ENCODE results near the gene SERAC1. TPM values are rescaled to one million over a fixed set of nuclear protein-coding genes. Genes with fewer than 3 reads are reported as not detected.

Gene SERAC1
- total RNA-seq, 1 experiment from 2014 or later = 14.4 TPM

- Histone ChIP-seq H3K4me3 (ENCODE audit: insufficient read depth, low read depth, low read length) (no peak overlapping the region), H3K36me3 (replicated peaks; ENCODE audit: control insufficient read depth, insufficient read depth, low read length) (no peaks in the 10 kb centered on the region), H3K27me3 (ENCODE audit: control insufficient read depth, insufficient read depth, low read length) (no peaks in the 10 kb centered on the region)
- DNase-seq = no peak
Observed at GRCh38 chr6:158122048-158122447, 46.0 kb downstream of the SERAC1 start.

GRCh38 chr6:158121335-158121734, 46.7 kb downstream of the SERAC1 start:
- Histone ChIP-seq H3K4me3 (ENCODE audit: insufficient read depth, low read depth, low read length) (no peak overlapping the region), H3K36me3 (replicated peaks; ENCODE audit: control insufficient read depth, insufficient read depth, low read length) (no peaks in the 10 kb centered on the region), H3K27me3 (ENCODE audit: control insufficient read depth, insufficient read depth, low read length) (no peaks in the 10 kb centered on the region)
- no peak for DNase-seq

GRCh38 chr6:158118886-158119285, 49.2 kb downstream of the SERAC1 start:
- Histone ChIP-seq H3K27me3 (ENCODE audit: control insufficient read depth, insufficient read depth, low read length) (no peaks in the 10 kb centered on the region), H3K4me3 (ENCODE audit: insufficient read depth, low read depth, low read length) (no peak overlapping the region), H3K36me3 (replicated peaks; ENCODE audit: control insufficient read depth, insufficient read depth, low read length) (no peaks in the 10 kb centered on the region)
- DNase-seq = no peak

GRCh38 chr6:158115508-158115907, 52.6 kb downstream of the SERAC1 start:
- no peak overlapping the region for H3K4me3 ChIP-seq (ENCODE audit: insufficient read depth, low read depth, low read length)
- H3K27me3 ChIP-seq (ENCODE audit: control insufficient read depth, insufficient read depth, low read length) = no peaks in the 10 kb centered on the region
- peaks cover 1% of the 10 kb centered on the region; the same call in 1 of the 2 replicates for H3K36me3 ChIP-seq (replicated peaks; ENCODE audit: control insufficient read depth, insufficient read depth, low read length)
- DNase-seq = peak; percentile 4

DNA sequence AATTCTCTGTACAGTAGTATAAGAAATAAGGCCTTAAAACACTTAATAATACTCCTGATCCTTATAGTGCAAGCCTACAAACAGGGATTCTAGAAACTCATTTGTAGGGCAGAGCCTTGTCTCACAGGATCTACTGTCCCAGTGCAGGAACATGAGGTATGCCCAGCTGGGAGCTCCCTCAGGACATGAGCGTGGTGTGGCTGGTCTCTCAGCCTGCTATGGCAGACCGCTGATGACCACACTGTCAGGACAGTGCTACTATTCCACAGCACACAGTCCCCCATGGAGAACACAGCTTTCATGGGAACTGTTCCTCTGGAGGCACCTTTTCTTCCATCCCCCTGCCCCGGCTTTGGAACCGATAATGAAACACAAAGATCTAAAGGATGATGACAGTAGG, 53.0 kb downstream of the SERAC1 start:
- Histone ChIP-seq H3K36me3 (replicated peaks; ENCODE audit: control insufficient read depth, insufficient read depth, low read length) (peaks cover 1% of the 10 kb centered on the region; the same call in 1 of the 2 replicates), H3K4me3 (ENCODE audit: insufficient read depth, low read depth, low read length) (no peak overlapping the region), H3K27me3 (ENCODE audit: control insufficient read depth, insufficient read depth, low read length) (no peaks in the 10 kb centered on the region)
- no peak for DNase-seq

GRCh38 chr6:158113802-158114201, 54.3 kb downstream of the SERAC1 start:
- no peak overlapping the region for H3K4me3 ChIP-seq (ENCODE audit: insufficient read depth, low read depth, low read length)
- H3K27me3 ChIP-seq (ENCODE audit: control insufficient read depth, insufficient read depth, low read length) = no peaks in the 10 kb centered on the region
- DNase-seq = no peak
- H3K36me3 ChIP-seq (replicated peaks; ENCODE audit: control insufficient read depth, insufficient read depth, low read length) = peaks cover 1% of the 10 kb centered on the region; the same call in 1 of the 2 replicates

- Histone ChIP-seq H3K4me3 (ENCODE audit: insufficient read depth, low read depth, low read length) (no peak overlapping the region), H3K27me3 (ENCODE audit: control insufficient read depth, insufficient read depth, low read length) (no peaks in the 10 kb centered on the region), H3K36me3 (replicated peaks; ENCODE audit: control insufficient read depth, insufficient read depth, low read length) (peaks cover 1% of the 10 kb centered on the region; the same call in 1 of the 2 replicates)
- DNase-seq = no peak
Observed at GRCh38 chr6:158111987-158112386, 56.1 kb downstream of the SERAC1 start.

DNA sequence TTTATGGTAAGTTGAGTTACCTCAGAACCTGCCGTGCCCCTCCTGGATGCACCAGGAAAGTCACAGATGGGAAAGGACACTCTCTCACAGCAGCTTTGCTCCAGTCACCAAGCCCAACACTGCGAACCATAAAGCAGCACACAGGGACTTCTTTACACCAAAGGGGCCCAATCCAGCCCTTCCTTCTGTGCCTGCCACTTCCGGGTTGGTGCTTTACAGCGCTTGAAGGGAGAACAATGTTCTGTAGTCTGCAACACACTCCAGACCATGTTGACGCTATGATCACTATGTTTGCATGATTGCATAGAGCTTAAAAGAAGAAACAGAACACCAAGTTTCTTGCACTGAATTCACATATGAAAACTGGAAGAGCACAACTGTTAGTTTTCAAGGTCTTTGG, 57.1 kb downstream of the SERAC1 start:
- Histone ChIP-seq H3K36me3 (replicated peaks; ENCODE audit: control insufficient read depth, insufficient read depth, low read length) (peaks cover 1% of the 10 kb centered on the region; the same call in 1 of the 2 replicates), H3K27me3 (ENCODE audit: control insufficient read depth, insufficient read depth, low read length) (no peaks in the 10 kb centered on the region), H3K4me3 (ENCODE audit: insufficient read depth, low read depth, low read length) (no peak overlapping the region)
- no peak for DNase-seq

DNA sequence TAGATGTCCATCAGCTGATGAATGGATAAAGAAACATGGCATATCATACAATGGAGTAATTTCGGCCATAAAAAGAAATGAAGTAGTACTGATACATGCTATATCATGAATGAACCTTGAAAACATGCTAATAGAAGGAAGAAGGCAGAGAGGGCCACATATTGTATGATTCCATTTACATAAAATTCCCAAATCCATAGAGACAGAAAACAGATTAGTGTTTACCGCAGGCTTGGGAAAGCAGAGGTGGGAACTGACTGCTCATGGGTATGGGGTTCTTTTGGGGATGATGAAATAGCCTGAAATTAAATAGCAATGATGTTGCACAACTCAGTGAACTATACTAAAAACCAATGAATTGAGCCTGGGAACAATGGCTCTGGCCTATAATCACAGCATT, 58.3 kb downstream of the SERAC1 start:
- no peak for DNase-seq
- no peak overlapping the region for H3K4me3 ChIP-seq (ENCODE audit: insufficient read depth, low read depth, low read length)
- H3K36me3 ChIP-seq (replicated peaks; ENCODE audit: control insufficient read depth, insufficient read depth, low read length) = peaks cover 1% of the 10 kb centered on the region; the same call in 1 of the 2 replicates
- no peaks in the 10 kb centered on the region for H3K27me3 ChIP-seq (ENCODE audit: control insufficient read depth, insufficient read depth, low read length)

GRCh38 chr6:158104696-158105095, 63.4 kb downstream of the SERAC1 start:
- Histone ChIP-seq H3K36me3 (replicated peaks; ENCODE audit: control insufficient read depth, insufficient read depth, low read length) (no peaks in the 10 kb centered on the region), H3K27me3 (ENCODE audit: control insufficient read depth, insufficient read depth, low read length) (no peaks in the 10 kb centered on the region), H3K4me3 (ENCODE audit: insufficient read depth, low read depth, low read length) (no peak overlapping the region)
- DNase-seq = no peak

DNA sequence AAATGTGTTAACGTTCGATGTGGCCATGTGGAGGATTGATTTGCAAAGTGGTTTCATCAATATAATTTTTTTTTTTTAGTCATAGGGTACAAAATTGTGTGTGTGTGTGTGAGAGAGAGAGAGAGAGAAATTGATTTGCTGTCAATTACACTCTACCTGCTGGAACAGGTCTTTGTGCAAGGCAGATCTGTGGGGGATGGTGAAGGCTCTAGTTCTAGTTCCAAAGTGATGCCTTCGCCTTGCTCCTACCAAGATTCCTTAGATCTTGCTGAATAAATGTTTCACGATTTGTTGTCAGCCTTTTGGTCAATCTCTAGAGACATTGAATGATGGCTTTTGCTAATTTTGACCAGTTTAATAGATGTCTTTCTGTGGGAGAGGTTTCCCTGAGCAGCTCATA, 64.8 kb downstream of the SERAC1 start:
- no peaks in the 10 kb centered on the region for H3K36me3 ChIP-seq (replicated peaks; ENCODE audit: control insufficient read depth, insufficient read depth, low read length)

GRCh38 chr6:158095671-158096070, 72.4 kb downstream of the SERAC1 start:
- H3K27me3 ChIP-seq (ENCODE audit: control insufficient read depth, insufficient read depth, low read length) = no peaks in the 10 kb centered on the region
- peak; percentile 15 for DNase-seq
- peaks cover 2% of the 10 kb centered on the region for H3K36me3 ChIP-seq (replicated peaks; ENCODE audit: control insufficient read depth, insufficient read depth, low read length)
- H3K4me3 ChIP-seq (ENCODE audit: insufficient read depth, low read depth, low read length) = no peak overlapping the region

More for the DNA sequence above, 64.8 kb downstream of the SERAC1 start:
- no peaks in the 10 kb centered on the region for H3K27me3 ChIP-seq (ENCODE audit: control insufficient read depth, insufficient read depth, low read length)
- H3K4me3 ChIP-seq (ENCODE audit: insufficient read depth, low read depth, low read length) = no peak overlapping the region
- DNase-seq = no peak

DNA sequence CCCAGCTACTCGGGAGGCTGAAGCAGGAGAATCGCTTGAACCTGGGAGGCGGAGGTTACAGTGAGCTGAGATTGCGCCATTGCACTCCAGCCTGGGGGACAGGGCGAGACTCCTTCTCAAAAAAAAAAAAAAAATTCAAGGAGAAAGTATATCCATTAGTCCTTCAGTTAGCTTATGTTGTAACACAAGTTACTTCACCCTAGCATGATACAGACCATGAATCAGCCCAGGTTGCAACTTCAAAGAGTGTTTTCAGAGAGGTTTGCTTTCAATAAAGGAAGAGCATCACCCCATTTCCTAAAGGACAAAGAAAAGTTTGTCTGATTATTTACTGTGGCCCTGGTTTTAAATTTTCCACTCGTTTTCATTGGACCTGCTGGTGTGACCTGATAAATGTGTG, 73.0 kb downstream of the SERAC1 start:
- Histone ChIP-seq H3K36me3 (replicated peaks; ENCODE audit: control insufficient read depth, insufficient read depth, low read length) (peaks cover 2% of the 10 kb centered on the region), H3K27me3 (ENCODE audit: control insufficient read depth, insufficient read depth, low read length) (no peaks in the 10 kb centered on the region), H3K4me3 (ENCODE audit: insufficient read depth, low read depth, low read length) (no peak overlapping the region)
- DNase-seq = no peak

DNA sequence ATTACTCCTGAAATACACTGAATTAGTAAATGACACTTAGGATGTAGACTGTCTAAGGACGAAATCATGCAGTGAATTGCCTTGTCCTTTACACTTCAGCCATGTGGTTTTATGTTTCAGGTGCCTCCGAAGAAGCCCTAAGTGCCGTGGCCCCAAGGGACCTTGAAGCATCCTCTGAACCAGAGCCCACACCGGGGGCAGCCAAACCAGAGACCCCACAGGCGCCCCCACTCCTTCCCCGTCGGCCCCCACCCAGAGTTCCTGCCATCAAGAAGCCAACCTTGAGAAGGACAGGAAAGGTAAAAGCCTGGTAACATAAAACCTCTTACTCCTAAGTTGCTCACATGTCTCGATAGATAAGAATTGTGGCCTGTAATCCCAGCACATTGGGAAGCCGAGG, 75.3 kb downstream of the SERAC1 start:
- Histone ChIP-seq H3K36me3 (replicated peaks; ENCODE audit: control insufficient read depth, insufficient read depth, low read length) (peaks cover 2% of the 10 kb centered on the region), H3K27me3 (ENCODE audit: control insufficient read depth, insufficient read depth, low read length) (no peaks in the 10 kb centered on the region), H3K4me3 (ENCODE audit: insufficient read depth, low read depth, low read length) (no peak overlapping the region)
- DNase-seq = peak; percentile 8

DNA sequence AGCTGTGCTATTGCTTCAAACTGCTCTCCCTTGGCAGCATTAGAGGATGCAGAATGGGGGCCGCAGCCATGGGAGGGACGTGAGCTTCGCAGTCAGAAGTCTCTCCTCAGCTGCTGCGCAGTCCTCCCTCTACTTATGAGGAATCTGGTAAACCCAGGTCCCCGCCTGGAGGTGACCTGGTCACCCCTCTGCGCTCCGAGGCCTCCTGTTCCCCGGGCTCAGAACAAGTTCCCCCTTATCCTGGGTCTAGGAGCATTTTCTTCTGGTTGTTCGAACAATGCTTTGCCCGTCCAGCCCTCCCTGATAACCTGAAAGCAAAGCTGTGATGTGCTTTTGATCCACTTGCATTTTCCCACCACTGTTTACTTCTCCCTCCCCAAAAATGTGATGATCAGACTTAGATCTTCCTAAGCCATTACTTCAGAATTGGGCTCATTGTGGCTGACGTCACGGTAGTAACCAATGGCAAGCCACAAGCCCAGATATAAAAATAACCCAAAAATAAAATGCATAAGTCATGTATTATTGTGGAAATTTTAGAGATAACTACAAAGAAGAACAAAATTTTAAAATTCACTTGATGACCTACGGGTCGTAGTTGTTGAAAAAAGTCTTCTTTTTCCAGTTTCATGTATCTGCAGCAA, 80.7 kb downstream of the SERAC1 start:
- peak; percentile 26 for DNase-seq
- peaks cover 2% of the 10 kb centered on the region for H3K36me3 ChIP-seq (replicated peaks; ENCODE audit: control insufficient read depth, insufficient read depth, low read length)
- no peak overlapping the region for H3K4me3 ChIP-seq (ENCODE audit: insufficient read depth, low read depth, low read length)
- H3K27me3 ChIP-seq (ENCODE audit: control insufficient read depth, insufficient read depth, low read length) = no peaks in the 10 kb centered on the region
